Iris pigment epithelial cell (primary cell): ENCODE measurements around the gene NOG.
A peak's percentile ranks its signal among the peaks of the same experiment; 100 is the strongest.

Experiments used
- DNase-seq: peaks from one replicate; pipeline ENCODE4 v3.0.0-alpha.2; 2011; ENCODE audit warnings: low read depth

NOG gene

DNA sequence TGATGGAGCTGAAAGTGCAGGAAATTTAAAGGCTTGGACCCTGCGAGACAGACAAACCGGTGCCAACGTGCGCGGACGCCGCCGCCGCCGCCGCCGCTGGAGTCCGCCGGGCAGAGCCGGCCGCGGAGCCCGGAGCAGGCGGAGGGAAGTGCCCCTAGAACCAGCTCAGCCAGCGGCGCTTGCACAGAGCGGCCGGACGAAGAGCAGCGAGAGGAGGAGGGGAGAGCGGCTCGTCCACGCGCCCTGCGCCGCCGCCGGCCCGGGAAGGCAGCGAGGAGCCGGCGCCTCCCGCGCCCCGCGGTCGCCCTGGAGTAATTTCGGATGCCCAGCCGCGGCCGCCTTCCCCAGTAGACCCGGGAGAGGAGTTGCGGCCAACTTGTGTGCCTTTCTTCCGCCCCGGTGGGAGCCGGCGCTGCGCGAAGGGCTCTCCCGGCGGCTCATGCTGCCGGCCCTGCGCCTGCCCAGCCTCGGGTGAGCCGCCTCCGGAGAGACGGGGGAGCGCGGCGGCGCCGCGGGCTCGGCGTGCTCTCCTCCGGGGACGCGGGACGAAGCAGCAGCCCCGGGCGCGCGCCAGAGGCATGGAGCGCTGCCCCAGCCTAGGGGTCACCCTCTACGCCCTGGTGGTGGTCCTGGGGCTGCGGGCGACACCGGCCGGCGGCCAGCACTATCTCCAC lies at the start of gene NOG:
NOG (plus strand) TSS at position 54 of the 674 bp plus-strand sequence; CDS start at position 579, 525 bp downstream.
- DNase-seq = peak; percentile 84

DNA sequence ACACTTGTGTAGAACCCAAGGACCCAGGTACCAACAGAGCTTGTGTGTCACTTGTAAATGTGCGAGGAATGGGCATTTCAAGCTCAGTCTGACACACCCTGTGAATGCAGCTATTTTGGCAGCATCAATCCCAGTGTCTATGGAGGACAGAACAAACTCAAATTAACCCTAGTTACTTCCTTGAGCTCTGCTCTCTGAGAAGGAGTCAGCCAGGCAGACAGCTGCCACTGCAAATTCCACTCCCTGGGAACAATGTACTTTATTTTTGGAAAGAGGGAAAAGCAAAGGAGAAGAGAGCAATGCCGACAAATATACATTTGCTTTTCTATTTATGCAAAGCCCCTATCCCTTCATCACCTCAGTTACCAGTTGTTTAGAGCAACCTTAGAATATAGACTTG lies 48.4 kb upstream of the NOG start:
- DNase-seq = no peak

DNA sequence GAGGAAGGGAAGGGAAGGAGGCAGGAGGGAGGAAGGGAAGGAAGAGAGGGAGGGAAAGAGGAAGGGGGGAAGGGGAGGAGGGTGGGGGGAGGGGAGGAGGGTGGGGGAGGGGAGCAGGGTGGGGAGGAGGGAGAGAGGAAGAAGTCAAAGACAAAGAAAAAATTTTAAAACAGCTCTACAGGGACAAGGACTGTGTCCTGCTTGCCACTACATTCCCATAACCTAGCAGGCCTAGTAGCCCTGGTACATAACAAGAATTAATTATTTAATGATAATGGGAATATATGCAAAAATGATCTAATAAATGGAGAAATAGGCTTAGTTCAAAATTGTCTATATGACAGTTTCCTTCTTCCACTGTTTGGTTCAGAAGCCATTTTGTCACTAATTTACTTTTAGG lies 47.6 kb upstream of the NOG start:
- no peak for DNase-seq

- no peak for DNase-seq
Measured at GRCh38 chr17:56548661-56549060, 44.8 kb upstream of the NOG start.

DNA sequence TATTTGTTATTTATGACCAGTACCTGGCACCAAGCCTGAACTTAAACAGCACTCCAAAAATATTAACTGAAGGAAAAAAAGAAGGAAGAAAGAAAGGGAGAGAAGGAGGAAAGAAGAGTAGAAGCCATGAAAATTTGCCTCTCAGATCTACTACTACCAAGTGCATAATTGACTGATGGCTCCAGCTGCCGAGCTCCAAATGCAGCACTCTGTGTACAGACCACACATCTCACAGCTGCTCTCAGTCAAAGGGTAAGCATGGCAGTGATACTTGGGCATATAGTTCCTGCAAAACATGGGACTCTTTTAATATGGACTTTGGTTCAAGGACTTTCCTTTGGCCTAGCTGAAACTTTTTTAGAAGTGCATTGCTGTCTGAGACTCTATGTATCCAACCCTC lies 44.0 kb upstream of the NOG start:
- no peak for DNase-seq

- no peak for DNase-seq
Measured at GRCh38 chr17:56557682-56558081, 35.8 kb upstream of the NOG start.

DNA sequence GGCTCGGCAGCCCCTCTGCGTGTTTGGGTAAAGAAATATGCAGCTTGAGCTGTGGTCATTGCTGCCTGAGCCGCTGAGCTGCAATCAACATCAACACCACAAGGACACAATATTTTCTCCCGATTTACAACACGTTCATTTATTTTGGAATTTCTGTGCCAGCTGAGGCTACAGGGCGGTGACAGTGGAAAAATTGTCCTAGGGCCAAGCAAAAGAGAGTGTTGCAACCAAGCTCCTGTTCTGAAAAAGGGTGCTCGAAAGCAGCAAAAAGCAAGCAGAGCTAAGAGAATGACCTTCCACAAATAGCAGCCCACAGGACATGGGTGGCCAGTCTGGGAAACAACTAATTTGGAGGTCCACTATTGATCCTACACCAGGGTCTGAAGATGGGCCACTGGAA lies 35.4 kb upstream of the NOG start:
- DNase-seq = no peak

DNA sequence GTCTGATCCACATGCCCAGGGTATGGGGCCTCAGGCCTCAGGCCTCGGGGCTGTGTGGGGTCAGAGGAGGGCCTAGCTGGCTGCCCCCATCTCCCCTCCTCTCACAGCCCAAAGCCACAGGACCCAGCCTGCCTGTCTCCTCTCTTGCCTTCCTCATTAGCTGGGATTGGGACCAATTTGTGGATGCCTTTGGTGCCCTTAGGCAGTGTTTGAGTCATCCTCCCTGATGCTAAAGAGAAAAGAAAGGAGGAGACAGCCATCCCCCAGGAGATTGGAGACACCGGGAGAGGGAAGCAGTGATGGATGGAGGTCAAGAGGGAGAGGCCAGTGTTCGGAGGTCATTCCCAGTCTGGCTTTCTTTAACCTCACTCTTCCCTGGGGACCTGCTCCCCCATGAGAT lies 23.3 kb upstream of the NOG start:
- DNase-seq = no peak

DNA sequence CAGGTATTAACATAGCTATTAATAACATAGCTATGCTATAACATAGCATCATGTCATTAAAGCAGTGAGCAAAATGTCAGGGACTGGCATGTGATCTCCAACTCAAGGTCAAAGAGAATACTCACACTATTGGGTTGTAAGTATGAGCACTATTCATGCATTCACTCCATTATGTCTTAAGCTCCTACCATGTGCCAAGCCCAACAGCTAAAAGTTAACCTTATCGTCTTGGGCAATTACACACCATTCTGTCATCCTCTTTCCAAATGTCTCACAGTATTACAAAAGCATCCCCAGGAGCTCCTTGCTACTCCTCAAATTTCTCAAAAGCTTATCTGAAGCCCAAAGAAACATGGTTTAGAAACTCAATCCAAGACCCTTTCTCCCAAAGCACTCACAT lies 22.0 kb upstream of the NOG start:
- DNase-seq = no peak

- DNase-seq = no peak
Measured at GRCh38 chr17:56577190-56577842, 16.2 kb upstream of the NOG start.

GRCh38 chr17:56577843-56578204 lies 15.7 kb upstream of the NOG start:
- DNase-seq = no peak

DNA sequence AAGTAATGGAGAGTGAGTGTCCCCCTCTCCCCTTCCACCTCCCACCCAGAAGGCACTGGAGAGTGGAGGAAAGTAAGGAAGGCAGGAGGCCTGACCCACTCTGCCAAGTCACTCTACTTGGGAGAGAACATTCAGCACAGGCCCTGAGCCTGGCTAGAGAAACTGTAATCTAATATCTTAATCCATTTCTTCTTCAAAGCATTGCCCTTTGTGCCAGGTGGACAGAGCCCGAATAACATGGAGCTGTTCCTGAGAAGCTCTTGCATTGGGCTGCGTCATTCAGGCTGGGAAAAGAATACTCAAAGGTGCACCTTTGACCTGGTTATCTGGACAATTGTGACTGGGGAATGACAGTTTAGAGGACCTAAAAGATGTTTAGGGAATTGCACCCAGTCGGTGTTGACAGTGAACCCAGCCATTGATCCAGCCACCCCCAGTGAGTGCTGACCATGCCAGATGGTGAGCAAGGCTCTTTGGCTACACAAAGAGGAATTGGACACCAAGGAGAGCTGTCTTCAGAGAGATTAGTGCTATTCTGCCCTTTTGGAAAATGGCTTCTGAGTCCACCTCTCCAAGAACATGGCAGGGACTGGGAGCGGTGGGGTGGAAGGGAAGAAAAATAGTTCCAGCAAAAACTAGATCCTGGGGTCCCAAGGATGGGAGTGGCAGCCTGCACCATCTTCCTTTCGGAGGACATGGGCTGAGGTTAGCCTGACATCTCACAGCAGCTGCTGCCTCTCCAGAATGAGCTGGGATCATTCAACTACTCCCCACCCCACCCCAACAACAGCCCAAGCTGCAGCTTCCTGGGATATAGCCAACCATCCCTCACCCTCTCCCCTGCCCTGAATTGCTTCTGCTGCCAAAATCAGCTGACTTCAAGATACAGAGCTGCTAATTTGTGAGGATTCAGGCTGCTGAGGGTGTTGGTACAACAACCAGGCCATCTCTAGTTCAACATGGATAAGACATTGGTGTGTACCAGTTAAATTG lies 11.6 kb upstream of the NOG start:
- no peak for DNase-seq

- DNase-seq = no peak
Measured at GRCh38 chr17:56583772-56584171, 9.7 kb upstream of the NOG start.

DNA sequence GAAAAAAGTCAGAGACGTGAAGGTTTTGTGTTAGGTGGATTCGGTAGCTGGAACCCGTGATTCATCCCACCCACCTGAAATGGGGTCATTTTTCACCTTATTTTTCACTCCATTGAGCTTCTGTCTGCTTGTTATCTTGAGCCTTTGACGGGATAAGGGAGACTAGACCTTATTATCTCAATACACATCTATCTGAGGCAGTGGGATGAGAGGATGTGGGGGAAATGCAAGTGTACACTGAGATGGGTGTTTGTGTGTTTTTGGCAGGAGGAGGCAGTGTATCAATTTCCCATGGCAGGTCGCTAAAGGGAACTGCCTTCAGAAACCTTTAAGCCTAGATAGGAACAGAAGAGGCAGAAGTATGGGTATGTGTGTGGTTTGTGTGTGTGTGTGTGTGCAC lies 6.2 kb upstream of the NOG start:
- no peak for DNase-seq

DNA sequence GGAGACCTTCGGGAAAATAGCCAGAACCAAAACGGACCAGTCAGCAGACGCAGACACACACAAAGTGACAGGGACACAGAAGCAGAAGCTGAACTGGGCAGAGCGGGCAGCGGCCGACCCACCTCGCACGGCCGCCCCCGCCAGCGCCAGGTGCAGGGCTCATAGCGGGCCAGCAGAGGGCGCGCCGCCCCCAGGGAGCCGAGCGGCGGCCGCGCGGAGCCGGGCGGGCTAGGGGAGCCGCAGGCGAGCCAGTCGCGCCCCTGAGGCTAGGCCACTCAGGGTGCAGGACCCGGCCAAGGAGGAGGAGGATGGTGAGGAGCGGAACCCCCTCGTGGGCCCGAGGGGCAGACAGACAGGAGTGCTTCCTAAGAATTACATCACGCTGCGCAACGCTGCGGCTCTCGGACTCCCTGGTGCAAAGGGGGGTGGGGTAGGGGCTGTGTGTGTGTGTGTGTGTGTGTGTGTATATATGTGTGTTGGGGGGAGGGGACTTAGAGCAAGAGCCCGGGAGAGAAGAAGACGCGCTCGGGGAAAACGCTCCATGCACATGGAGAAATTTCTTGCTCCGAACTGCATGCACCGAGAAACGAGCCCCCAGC lies 913 bp upstream of the NOG start:
- DNase-seq = peak; percentile 56

- DNase-seq = peak; percentile 63
Measured at GRCh38 chr17:56593086-56593645, 333 bp upstream of the NOG start.

DNA sequence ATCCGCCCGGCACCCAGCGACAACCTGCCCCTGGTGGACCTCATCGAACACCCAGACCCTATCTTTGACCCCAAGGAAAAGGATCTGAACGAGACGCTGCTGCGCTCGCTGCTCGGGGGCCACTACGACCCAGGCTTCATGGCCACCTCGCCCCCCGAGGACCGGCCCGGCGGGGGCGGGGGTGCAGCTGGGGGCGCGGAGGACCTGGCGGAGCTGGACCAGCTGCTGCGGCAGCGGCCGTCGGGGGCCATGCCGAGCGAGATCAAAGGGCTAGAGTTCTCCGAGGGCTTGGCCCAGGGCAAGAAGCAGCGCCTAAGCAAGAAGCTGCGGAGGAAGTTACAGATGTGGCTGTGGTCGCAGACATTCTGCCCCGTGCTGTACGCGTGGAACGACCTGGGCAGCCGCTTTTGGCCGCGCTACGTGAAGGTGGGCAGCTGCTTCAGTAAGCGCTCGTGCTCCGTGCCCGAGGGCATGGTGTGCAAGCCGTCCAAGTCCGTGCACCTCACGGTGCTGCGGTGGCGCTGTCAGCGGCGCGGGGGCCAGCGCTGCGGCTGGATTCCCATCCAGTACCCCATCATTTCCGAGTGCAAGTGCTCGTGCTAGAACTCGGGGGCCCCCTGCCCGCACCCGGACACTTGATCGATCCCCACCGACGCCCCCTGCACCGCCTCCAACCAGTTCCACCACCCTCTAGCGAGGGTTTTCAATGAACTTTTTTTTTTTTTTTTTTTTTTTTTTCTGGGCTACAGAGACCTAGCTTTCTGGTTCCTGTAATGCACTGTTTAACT lies 1.0 kb downstream of the NOG start:
- peak; percentile 26 for DNase-seq

GRCh38 chr17:56595108-56595418 lies 1.6 kb downstream of the NOG start:
- peak; percentile 13 for DNase-seq

DNA sequence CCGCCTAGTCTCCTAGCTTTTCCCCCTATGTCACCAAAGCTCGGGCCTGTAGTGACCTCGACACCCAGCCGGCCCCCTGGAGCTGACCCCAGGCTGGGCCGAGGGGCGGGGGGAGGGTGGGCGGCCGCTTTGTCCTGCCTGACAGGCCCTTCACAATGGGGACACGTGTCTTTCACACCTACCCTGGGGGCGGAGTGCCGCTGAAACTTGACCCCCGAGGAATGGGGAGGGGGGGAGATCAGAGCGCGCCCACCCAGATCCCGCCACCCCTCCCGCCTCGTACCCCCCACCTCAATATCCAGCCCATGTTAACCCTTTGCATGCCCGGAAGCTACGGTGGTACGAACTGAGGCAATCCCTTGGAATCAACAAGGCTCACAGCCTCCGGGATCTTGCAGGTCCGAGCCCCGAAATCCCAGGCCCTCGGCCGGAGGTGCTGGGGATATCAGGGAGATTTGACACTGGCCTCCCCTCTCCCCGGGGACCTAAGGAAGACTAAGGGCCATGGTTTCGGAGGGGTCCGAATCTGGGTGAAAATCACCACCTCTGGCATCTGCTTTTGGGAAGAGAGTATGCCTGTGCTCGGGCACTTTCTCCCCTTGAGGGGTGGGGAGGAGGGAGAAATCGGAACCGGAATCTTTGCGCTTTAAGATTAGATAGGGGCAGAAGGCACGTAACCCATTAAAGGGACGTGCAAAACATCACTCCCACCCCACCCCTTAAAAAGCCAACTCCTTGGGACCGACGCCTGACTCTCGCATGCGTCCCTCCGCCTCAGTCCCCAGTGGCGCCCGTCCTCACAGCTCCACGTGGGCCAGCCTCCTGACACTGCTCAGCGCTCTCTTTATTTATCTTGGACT lies 2.6 kb downstream of the NOG start:
- peak; percentile 20 for DNase-seq

- no peak for DNase-seq
Measured at GRCh38 chr17:56596691-56597494, 3.4 kb downstream of the NOG start.
